ENCODE measurements around the gene PBX1. TPM values are rescaled to one million over a fixed set of nuclear protein-coding genes. Genes with fewer than 3 reads are reported as not detected.
A peak's percentile ranks its signal among the peaks of the same experiment; 100 is the strongest.
"Not testable (repeated sequence)": the region's sequence is repeated elsewhere in the genome, so short reads cannot be mapped to it uniquely, and the experiment has no call there.

The PBX1 gene
- polyA plus RNA-seq, 4 donors = 12.5 to 52.8 (median 14.6) TPM

- Histone ChIP-seq H3K4me3 (ENCODE audit: low read depth in 1 of 3, low read length in 3 of 3) (no peak overlapping the region), H3K36me3 (ENCODE audit: control insufficient read depth in 3 of 3, insufficient read depth in 2 of 3, low read depth in 1 of 3, low read length in 3 of 3) (no peaks in the 10 kb centered on the region), H3K27ac (ENCODE audit: low read depth in 1 of 3, low read length in 2 of 3) (no peak overlapping the region), H3K4me1 (ENCODE audit: control insufficient read depth in 3 of 3, insufficient read depth in 2 of 3, low read depth in 1 of 3, low read length in 2 of 3) (no peaks in the 10 kb centered on the region), H3K27me3 (ENCODE audit: control insufficient read depth in 3 of 3, insufficient read depth in 3 of 3, low read length in 3 of 3) (peaks cover 0 to 4% (median 0%) of the 10 kb centered on the region in 3 donors), H3K9me3 (ENCODE audit: control insufficient read depth in 2 of 2, insufficient read depth in 1 of 2, low read depth in 1 of 2, low read length in 1 of 2) (no peaks in the 10 kb centered on the region)
- WGBS, 3 donors = 84 to 95% (median 85%) methylated on average over 4 of the region's 4 CpGs
- DNase-seq (no peak), FAIRE-seq (no peak)
Measured at GRCh38 chr1:164519426-164519825, 39.6 kb upstream of the PBX1 start.

DNA sequence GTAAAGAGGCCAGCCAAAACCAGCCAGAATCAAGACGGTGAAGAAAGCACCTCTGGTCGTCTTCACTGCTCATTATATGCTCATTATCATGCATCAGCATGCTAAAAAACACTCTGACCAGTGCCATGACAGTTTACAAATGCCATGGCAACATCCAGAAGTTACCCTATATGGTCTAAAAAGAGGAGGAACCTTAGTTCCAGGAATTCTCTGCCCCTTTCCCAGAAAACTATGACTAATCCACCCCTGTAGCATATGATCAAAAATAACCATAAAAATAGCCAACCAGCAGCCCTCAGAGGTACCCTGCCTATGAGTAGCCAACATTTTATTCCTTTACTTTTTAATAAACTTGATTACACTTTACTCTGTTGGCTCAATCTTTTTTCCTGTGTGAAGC, 34.2 kb upstream of the PBX1 start:
- no peaks in the 10 kb centered on the region for H3K36me3 ChIP-seq (ENCODE audit: control insufficient read depth in 3 of 3, insufficient read depth in 2 of 3, low read depth in 1 of 3, low read length in 3 of 3)
- peaks cover 0 to 5% of the 10 kb centered on the region in 2 donors for H3K9me3 ChIP-seq (ENCODE audit: control insufficient read depth in 2 of 2, insufficient read depth in 1 of 2, low read depth in 1 of 2, low read length in 1 of 2)
- no peak overlapping the region for H3K27ac ChIP-seq (ENCODE audit: low read depth in 1 of 3, low read length in 2 of 3)
- no peak overlapping the region for H3K4me3 ChIP-seq (ENCODE audit: low read depth in 1 of 3, low read length in 3 of 3)
- DNase-seq (no peak), FAIRE-seq (no peak)
- H3K4me1 ChIP-seq (ENCODE audit: control insufficient read depth in 3 of 3, insufficient read depth in 2 of 3, low read depth in 1 of 3, low read length in 2 of 3) = no peaks in the 10 kb centered on the region
- H3K27me3 ChIP-seq (ENCODE audit: control insufficient read depth in 3 of 3, insufficient read depth in 3 of 3, low read length in 3 of 3) = no peaks in the 10 kb centered on the region
- 73 to 97% (median 81%) methylated on average over 2 of the region's 2 CpGs for WGBS, 3 donors

- no peaks in the 10 kb centered on the region for H3K36me3 ChIP-seq (ENCODE audit: control insufficient read depth in 3 of 3, insufficient read depth in 2 of 3, low read depth in 1 of 3, low read length in 3 of 3)
- H3K9me3 ChIP-seq (ENCODE audit: control insufficient read depth in 2 of 2, insufficient read depth in 1 of 2, low read depth in 1 of 2, low read length in 1 of 2) = no peaks in the 10 kb centered on the region
- no peak overlapping the region for H3K4me3 ChIP-seq (ENCODE audit: low read depth in 1 of 3, low read length in 3 of 3)
- FAIRE-seq (no peak), DNase-seq (no peak)
- 44 to 80% (median 60%) methylated on average over 5 of the region's 5 CpGs for WGBS, 3 donors
- no peak overlapping the region for H3K27ac ChIP-seq (ENCODE audit: low read depth in 1 of 3, low read length in 2 of 3)
- no peaks in the 10 kb centered on the region for H3K27me3 ChIP-seq (ENCODE audit: control insufficient read depth in 3 of 3, insufficient read depth in 3 of 3, low read length in 3 of 3)
- no peaks in the 10 kb centered on the region for H3K4me1 ChIP-seq (ENCODE audit: control insufficient read depth in 3 of 3, insufficient read depth in 2 of 3, low read depth in 1 of 3, low read length in 2 of 3)
Measured at GRCh38 chr1:164534863-164535610, 23.9 kb upstream of the PBX1 start.

DNA sequence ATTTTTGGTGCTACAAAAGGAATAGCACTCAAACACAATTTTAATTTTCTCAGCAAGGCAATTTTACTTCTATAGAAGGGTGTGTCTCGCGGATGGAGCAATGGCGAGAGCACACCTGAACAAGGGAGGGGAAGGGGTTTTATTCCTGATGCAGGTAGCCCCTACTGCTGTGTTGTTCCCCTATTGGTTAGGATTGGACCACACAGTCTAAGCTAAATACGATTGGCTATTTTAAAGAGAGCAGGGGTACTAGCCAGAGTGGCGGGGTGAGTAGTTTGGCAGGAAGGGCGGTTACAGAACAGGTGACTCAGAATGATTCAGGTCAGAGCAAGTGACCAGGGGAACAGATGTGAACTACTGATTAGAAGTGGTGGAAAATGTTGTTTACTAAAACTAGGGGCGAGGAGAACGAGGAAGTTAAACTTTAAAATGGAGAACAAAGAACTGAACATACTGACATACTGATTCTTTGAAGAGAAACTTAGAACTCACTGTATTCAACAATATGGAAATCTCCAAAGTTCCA, 6.5 kb upstream of the PBX1 start:
- H3K4me3 ChIP-seq (ENCODE audit: low read depth in 1 of 3, low read length in 3 of 3); H3K27me3 ChIP-seq (ENCODE audit: control insufficient read depth in 3 of 3, insufficient read depth in 3 of 3, low read length in 3 of 3); H3K4me1 ChIP-seq (ENCODE audit: control insufficient read depth in 3 of 3, insufficient read depth in 2 of 3, low read depth in 1 of 3, low read length in 2 of 3); H3K27ac ChIP-seq (ENCODE audit: low read depth in 1 of 3, low read length in 2 of 3); H3K36me3 ChIP-seq (ENCODE audit: control insufficient read depth in 3 of 3, insufficient read depth in 2 of 3, low read depth in 1 of 3, low read length in 3 of 3); DNase-seq; FAIRE-seq: not testable (repeated sequence)
- 92 to 96% (median 94%) methylated on average over 8 of the region's 8 CpGs for WGBS, 3 donors
- H3K9me3 ChIP-seq (ENCODE audit: control insufficient read depth in 2 of 2, insufficient read depth in 1 of 2, low read depth in 1 of 2, low read length in 1 of 2) = peaks cover 0 to 16% of the 10 kb centered on the region in 2 donors

DNA sequence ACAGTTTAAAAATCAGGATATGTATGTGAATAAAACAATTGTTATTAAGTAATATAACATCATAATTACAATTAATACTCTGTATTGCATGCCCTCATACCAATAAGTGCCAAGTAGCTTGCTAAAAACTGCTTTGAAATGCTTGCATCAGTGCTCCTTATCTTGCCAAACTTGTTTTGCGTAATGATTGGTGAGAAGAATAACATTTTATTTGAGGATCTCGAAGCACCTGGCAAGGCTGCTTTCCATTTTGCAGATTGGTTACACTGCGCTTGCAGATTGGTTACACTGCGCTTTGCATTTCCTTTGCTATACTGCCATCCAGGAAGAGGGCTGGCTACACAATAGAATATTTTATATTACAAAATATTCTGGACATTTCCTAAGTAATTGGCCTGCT, 1.7 kb upstream of the PBX1 start:
- FAIRE-seq = no peak
- H3K27ac ChIP-seq (ENCODE audit: low read depth in 1 of 3, low read length in 2 of 3) = no peak overlapping the region
- 26 to 67% (median 42%) methylated on average over 4 of the region's 4 CpGs for WGBS, 3 donors
- H3K9me3 ChIP-seq (ENCODE audit: control insufficient read depth in 2 of 2, insufficient read depth in 1 of 2, low read depth in 1 of 2, low read length in 1 of 2) = peaks cover 0 to 4% of the 10 kb centered on the region in 2 donors
- H3K36me3 ChIP-seq (ENCODE audit: control insufficient read depth in 3 of 3, insufficient read depth in 2 of 3, low read depth in 1 of 3, low read length in 3 of 3) = no peaks in the 10 kb centered on the region
- H3K4me1 ChIP-seq (ENCODE audit: control insufficient read depth in 3 of 3, insufficient read depth in 2 of 3, low read depth in 1 of 3, low read length in 2 of 3) = peaks cover 0 to 5% (median 0%) of the 10 kb centered on the region in 3 donors
- no peaks in the 10 kb centered on the region for H3K27me3 ChIP-seq (ENCODE audit: control insufficient read depth in 3 of 3, insufficient read depth in 3 of 3, low read length in 3 of 3)
- DNase-seq = peak in 1 of 2 donors; percentile 29
- no peak overlapping the region for H3K4me3 ChIP-seq (ENCODE audit: low read depth in 1 of 3, low read length in 3 of 3)

DNA sequence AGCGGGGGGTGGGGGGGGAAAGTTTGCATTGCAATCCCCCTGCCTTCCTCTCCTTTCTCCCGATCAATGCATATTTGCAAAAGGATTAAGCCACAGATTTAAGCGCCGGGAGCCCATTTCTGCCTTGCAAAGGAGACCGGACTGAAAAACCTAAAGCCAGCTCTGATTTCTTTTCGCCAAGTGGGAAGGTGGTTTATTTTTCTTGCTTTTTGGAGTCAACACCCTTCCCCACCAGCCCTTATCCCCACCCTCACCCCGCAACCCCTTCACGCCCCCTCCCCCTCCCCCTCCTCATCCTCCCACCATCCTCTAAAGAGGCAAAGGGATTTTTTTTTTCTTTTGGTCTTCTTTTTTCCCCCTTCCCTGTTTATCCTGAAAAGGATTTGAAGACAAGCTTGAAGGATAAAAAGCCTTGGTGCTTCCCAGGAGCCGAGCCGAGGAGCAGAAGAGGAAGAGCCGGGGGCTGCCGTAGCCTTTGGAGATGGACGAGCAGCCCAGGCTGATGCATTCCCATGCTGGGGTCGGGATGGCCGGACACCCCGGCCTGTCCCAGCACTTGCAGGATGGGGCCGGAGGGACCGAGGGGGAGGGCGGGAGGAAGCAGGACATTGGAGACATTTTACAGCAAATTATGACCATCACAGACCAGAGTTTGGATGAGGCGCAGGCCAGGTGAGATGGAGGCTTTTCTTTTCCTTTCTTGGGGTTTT, 513 bp downstream of the PBX1 start:
- no peak for FAIRE-seq
- Histone ChIP-seq H3K27ac (ENCODE audit: low read depth in 1 of 3, low read length in 2 of 3) (peak overlapping the region in 2 of 3 donors; percentile 78), H3K4me1 (ENCODE audit: control insufficient read depth in 3 of 3, insufficient read depth in 2 of 3, low read depth in 1 of 3, low read length in 2 of 3) (peaks cover 0 to 9% (median 0%) of the 10 kb centered on the region in 3 donors), H3K9me3 (ENCODE audit: control insufficient read depth in 2 of 2, insufficient read depth in 1 of 2, low read depth in 1 of 2, low read length in 1 of 2) (no peaks in the 10 kb centered on the region), H3K27me3 (ENCODE audit: control insufficient read depth in 3 of 3, insufficient read depth in 3 of 3, low read length in 3 of 3) (no peaks in the 10 kb centered on the region), H3K4me3 (ENCODE audit: low read depth in 1 of 3, low read length in 3 of 3) (peak overlapping the region; percentile 65 to 93 (median 79)), H3K36me3 (ENCODE audit: control insufficient read depth in 3 of 3, insufficient read depth in 2 of 3, low read depth in 1 of 3, low read length in 3 of 3) (no peaks in the 10 kb centered on the region)
- DNase-seq = peak; percentile 30 to 50
- WGBS, 3 donors = 0 to 1% (median 1%) methylated on average over 20 of the region's 20 CpGs

- FAIRE-seq (no peak), DNase-seq (peak; percentile 9 to 48)
Measured at GRCh38 chr1:164560121-164560541, 1.1 kb downstream of the PBX1 start.

DNA sequence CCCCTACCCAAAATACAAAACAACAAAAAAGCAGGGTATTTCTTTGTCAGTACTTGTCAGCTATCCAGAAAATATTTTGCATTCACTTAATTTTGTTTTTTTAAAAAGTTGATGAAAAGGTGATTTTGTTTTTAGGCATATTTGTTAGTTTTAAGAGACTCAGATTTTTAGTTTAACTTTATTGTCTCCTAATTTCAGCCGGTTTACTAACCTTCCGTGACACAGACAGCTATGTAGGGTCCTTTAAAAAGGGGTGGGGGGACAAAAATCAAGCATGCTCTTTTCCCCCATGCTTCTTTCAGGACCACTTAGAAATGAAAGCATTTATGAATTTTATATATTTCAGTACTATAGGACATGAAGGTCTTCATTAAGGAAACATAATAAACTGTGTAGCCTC, 1.6 kb downstream of the PBX1 start:
- Histone ChIP-seq H3K9me3 (ENCODE audit: control insufficient read depth in 2 of 2, insufficient read depth in 1 of 2, low read depth in 1 of 2, low read length in 1 of 2) (no peaks in the 10 kb centered on the region), H3K4me3 (ENCODE audit: low read depth in 1 of 3, low read length in 3 of 3) (peak overlapping the region; percentile 41 to 79 (median 65)), H3K27ac (ENCODE audit: low read depth in 1 of 3, low read length in 2 of 3) (peak overlapping the region; percentile 32 to 78 (median 44)), H3K36me3 (ENCODE audit: control insufficient read depth in 3 of 3, insufficient read depth in 2 of 3, low read depth in 1 of 3, low read length in 3 of 3) (no peaks in the 10 kb centered on the region), H3K27me3 (ENCODE audit: control insufficient read depth in 3 of 3, insufficient read depth in 3 of 3, low read length in 3 of 3) (no peaks in the 10 kb centered on the region), H3K4me1 (ENCODE audit: control insufficient read depth in 3 of 3, insufficient read depth in 2 of 3, low read depth in 1 of 3, low read length in 2 of 3) (peaks cover 0 to 10% (median 0%) of the 10 kb centered on the region in 3 donors)
- DNase-seq (peak in 1 of 2 donors; percentile 9), FAIRE-seq (no peak)
- 4 to 14% (median 7%) methylated on average over 2 of the region's 2 CpGs for WGBS, 3 donors

More at GRCh38 chr1:164560121-164560541, 1.1 kb downstream of the PBX1 start:
- no peaks in the 10 kb centered on the region for H3K36me3 ChIP-seq (ENCODE audit: control insufficient read depth in 3 of 3, insufficient read depth in 2 of 3, low read depth in 1 of 3, low read length in 3 of 3)
- no peaks in the 10 kb centered on the region for H3K27me3 ChIP-seq (ENCODE audit: control insufficient read depth in 3 of 3, insufficient read depth in 3 of 3, low read length in 3 of 3)
- no peaks in the 10 kb centered on the region for H3K9me3 ChIP-seq (ENCODE audit: control insufficient read depth in 2 of 2, insufficient read depth in 1 of 2, low read depth in 1 of 2, low read length in 1 of 2)
- peak overlapping the region in 2 of 3 donors; percentile 78 for H3K27ac ChIP-seq (ENCODE audit: low read depth in 1 of 3, low read length in 2 of 3)
- whole genome bisulfite sequencing, 3 donors = 1 to 2% (median 1%) methylated on average over 11 of the region's 11 CpGs
- peaks cover 0 to 10% (median 0%) of the 10 kb centered on the region in 3 donors for H3K4me1 ChIP-seq (ENCODE audit: control insufficient read depth in 3 of 3, insufficient read depth in 2 of 3, low read depth in 1 of 3, low read length in 2 of 3)
- H3K4me3 ChIP-seq (ENCODE audit: low read depth in 1 of 3, low read length in 3 of 3) = peak overlapping the region; percentile 65 to 93 (median 79)

All from small intestine (tissue), 7 donors.